Measurements from ENCODE around the gene PAGR1.
A peak's percentile ranks its signal among the peaks of the same experiment; 100 is the strongest.

PAGR1 gene

GRCh38 chr16:29843931-29844330, 28.0 kb downstream of the PAGR1 start:
- H3K27ac ChIP-seq = no peak overlapping the region
- no peak for TF ChIP-seq CTCF (IDR thresholded peaks at IDR 0.05)
- DNase-seq (ENCODE audit: low spot score) = no peak
- no peak overlapping the region for H3K4me3 ChIP-seq

- peak overlapping the region in 1 of 2 donors; percentile 64 for H3K27ac ChIP-seq
- no peak for DNase-seq (ENCODE audit: low spot score)
- H3K4me3 ChIP-seq = no peak overlapping the region
Measured at GRCh38 chr16:29844575-29845331, 28.8 kb downstream of the PAGR1 start.

GRCh38 chr16:29845656-29846055, 29.7 kb downstream of the PAGR1 start:
- no peak for TF ChIP-seq CTCF (IDR thresholded peaks at IDR 0.05)
- Histone ChIP-seq H3K4me3 (no peak overlapping the region), H3K27ac (no peak overlapping the region)
- DNase-seq (ENCODE audit: low spot score) = no peak

More at GRCh38 chr16:29844575-29845331, 28.8 kb downstream of the PAGR1 start:
- TF ChIP-seq CTCF (IDR thresholded peaks at IDR 0.05) = no peak

- no peak for DNase-seq (ENCODE audit: low spot score)
- Histone ChIP-seq H3K27ac (peak overlapping the region in 1 of 2 donors; percentile 32), H3K4me3 (no peak overlapping the region)
- peak; percentile 84 for TF ChIP-seq CTCF (IDR thresholded peaks at IDR 0.05)
Measured at GRCh38 chr16:29848420-29849297, 32.7 kb downstream of the PAGR1 start.

- no peak for DNase-seq (ENCODE audit: low spot score)
- H3K27ac ChIP-seq = peak overlapping the region in 1 of 2 donors; percentile 32
- TF ChIP-seq CTCF (IDR thresholded peaks at IDR 0.05) = no peak
Measured at GRCh38 chr16:29849505-29849904, 33.6 kb downstream of the PAGR1 start.

GRCh38 chr16:29850998-29851397, 35.0 kb downstream of the PAGR1 start:
- no peak for TF ChIP-seq CTCF (IDR thresholded peaks at IDR 0.05)
- DNase-seq (ENCODE audit: low spot score) = no peak
- Histone ChIP-seq H3K27ac (no peak overlapping the region), H3K4me3 (no peak overlapping the region)

More at GRCh38 chr16:29849505-29849904, 33.6 kb downstream of the PAGR1 start:
- H3K4me3 ChIP-seq = no peak overlapping the region

Data from coronary artery (tissue), 2 donors.